ENCODE data around the gene HARS1. TPM values are rescaled to one million over a fixed set of nuclear protein-coding genes. Genes with fewer than 3 reads are reported as not detected.

HARS1 gene
- total and polyA plus RNA-seq, 2 of the 13 experiments (the other 11 are each of a cell fraction or from before 2014, with no cell fraction given) = 36.9 to 66.2 TPM

DNA sequence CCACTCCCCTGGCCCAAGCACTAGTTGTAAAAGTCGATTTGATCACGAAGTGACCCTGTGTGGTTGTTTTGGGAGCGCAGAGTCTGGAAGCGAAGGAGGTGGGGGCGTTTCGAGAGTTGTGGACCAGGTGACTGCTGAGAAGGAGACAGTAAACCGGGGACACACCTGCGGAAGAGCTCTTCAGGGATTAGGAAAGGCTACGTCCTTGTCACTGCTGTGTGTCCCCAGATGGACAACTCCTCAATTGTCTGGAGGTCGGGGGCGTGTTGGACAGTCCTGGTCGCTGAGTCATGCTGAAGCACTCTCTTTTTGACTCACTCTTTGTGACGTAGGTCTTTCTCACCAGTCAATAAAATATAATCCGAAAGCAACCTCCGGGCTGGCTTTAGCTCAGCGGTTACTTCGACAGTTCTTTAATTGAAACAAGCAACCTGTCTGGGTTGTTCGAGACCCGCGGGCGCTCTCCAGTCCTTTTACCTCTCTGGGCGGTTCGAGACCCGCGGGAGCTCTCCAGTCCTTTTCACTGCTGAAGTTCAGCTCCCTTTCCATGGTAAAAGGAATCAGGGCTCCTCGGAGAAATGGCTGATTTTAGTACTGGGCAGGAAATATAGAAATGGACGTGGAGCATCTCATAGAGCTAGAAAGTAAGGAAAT, 19.9 kb upstream of the HARS1 start (continued):
- TF ChIP-seq, protein P1, sequence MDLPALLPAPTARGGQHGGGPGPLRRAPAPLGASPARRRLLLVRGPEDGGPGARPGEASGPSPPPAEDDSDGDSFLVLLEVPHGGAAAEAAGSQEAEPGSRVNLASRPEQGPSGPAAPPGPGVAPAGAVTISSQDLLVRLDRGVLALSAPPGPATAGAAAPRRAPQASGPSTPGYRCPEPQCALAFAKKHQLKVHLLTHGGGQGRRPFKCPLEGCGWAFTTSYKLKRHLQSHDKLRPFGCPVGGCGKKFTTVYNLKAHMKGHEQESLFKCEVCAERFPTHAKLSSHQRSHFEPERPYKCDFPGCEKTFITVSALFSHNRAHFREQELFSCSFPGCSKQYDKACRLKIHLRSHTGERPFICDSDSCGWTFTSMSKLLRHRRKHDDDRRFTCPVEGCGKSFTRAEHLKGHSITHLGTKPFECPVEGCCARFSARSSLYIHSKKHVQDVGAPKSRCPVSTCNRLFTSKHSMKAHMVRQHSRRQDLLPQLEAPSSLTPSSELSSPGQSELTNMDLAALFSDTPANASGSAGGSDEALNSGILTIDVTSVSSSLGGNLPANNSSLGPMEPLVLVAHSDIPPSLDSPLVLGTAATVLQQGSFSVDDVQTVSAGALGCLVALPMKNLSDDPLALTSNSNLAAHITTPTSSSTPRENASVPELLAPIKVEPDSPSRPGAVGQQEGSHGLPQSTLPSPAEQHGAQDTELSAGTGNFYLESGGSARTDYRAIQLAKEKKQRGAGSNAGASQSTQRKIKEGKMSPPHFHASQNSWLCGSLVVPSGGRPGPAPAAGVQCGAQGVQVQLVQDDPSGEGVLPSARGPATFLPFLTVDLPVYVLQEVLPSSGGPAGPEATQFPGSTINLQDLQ (CRISPR knock-in tag; IDR thresholded peaks at IDR 0.05) = no peak
- TF ChIP-seq, protein P2, sequence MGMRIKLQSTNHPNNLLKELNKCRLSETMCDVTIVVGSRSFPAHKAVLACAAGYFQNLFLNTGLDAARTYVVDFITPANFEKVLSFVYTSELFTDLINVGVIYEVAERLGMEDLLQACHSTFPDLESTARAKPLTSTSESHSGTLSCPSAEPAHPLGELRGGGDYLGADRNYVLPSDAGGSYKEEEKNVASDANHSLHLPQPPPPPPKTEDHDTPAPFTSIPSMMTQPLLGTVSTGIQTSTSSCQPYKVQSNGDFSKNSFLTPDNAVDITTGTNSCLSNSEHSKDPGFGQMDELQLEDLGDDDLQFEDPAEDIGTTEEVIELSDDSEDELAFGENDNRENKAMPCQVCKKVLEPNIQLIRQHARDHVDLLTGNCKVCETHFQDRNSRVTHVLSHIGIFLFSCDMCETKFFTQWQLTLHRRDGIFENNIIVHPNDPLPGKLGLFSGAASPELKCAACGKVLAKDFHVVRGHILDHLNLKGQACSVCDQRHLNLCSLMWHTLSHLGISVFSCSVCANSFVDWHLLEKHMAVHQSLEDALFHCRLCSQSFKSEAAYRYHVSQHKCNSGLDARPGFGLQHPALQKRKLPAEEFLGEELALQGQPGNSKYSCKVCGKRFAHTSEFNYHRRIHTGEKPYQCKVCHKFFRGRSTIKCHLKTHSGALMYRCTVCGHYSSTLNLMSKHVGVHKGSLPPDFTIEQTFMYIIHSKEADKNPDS (CRISPR knock-in tag; IDR thresholded peaks at IDR 0.05) = peak; percentile 41; the same call in 1 of the 2 replicates
- TF ChIP-seq, protein P3, sequence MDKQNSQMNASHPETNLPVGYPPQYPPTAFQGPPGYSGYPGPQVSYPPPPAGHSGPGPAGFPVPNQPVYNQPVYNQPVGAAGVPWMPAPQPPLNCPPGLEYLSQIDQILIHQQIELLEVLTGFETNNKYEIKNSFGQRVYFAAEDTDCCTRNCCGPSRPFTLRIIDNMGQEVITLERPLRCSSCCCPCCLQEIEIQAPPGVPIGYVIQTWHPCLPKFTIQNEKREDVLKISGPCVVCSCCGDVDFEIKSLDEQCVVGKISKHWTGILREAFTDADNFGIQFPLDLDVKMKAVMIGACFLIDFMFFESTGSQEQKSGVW (CRISPR knock-in tag; IDR thresholded peaks at IDR 0.05; ENCODE audit: borderline replicate concordance) = no peak
- TF ChIP-seq ZNF333 (CRISPR knock-in tag; IDR thresholded peaks at IDR 0.05; ENCODE audit: borderline replicate concordance) = no peak
- TF ChIP-seq NKX3-1 (CRISPR knock-in tag; IDR thresholded peaks at IDR 0.05) = peak; percentile 70; the same call in 1 of the 2 replicates
- TF ChIP-seq RBFOX2 (IDR thresholded peaks at IDR 0.05; ENCODE audit: low read depth, low read length) = peak; percentile 48; the same call in 1 of the 2 replicates
- no peak for TF ChIP-seq PAX8 (CRISPR knock-in tag; IDR thresholded peaks at IDR 0.05; ENCODE audit: borderline replicate concordance)
- TF ChIP-seq, protein P4, sequence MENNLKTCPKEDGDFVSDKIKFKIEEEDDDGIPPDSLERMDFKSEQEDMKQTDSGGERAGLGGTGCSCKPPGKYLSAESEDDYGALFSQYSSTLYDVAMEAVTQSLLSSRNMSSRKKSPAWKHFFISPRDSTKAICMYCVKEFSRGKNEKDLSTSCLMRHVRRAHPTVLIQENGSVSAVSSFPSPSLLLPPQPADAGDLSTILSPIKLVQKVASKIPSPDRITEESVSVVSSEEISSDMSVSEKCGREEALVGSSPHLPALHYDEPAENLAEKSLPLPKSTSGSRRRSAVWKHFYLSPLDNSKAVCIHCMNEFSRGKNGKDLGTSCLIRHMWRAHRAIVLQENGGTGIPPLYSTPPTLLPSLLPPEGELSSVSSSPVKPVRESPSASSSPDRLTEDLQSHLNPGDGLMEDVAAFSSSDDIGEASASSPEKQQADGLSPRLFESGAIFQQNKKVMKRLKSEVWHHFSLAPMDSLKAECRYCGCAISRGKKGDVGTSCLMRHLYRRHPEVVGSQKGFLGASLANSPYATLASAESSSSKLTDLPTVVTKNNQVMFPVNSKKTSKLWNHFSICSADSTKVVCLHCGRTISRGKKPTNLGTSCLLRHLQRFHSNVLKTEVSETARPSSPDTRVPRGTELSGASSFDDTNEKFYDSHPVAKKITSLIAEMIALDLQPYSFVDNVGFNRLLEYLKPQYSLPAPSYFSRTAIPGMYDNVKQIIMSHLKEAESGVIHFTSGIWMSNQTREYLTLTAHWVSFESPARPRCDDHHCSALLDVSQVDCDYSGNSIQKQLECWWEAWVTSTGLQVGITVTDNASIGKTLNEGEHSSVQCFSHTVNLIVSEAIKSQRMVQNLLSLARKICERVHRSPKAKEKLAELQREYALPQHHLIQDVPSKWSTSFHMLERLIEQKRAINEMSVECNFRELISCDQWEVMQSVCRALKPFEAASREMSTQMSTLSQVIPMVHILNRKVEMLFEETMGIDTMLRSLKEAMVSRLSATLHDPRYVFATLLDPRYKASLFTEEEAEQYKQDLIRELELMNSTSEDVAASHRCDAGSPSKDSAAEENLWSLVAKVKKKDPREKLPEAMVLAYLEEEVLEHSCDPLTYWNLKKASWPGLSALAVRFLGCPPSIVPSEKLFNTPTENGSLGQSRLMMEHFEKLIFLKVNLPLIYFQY (CRISPR knock-in tag; IDR thresholded peaks at IDR 0.05; ENCODE audit: borderline replicate concordance) = peak; percentile 88; the same call in 1 of the 2 replicates
- no peak for TF ChIP-seq TOPORS (CRISPR knock-in tag; IDR thresholded peaks at IDR 0.05)
- peak; percentile 21; the same call in 1 of the 2 replicates for TF ChIP-seq WIZ (CRISPR knock-in tag; IDR thresholded peaks at IDR 0.05)
- TF ChIP-seq TAF15 (IDR thresholded peaks at IDR 0.05; ENCODE audit: low read depth, low read length, poor library complexity, severe bottlenecking) = no peak
- no peak for TF ChIP-seq JARID2 (CRISPR knock-in tag; IDR thresholded peaks at IDR 0.05; ENCODE audit: insufficient replicate concordance)
- no peak for TF ChIP-seq ZNF674 (CRISPR knock-in tag; IDR thresholded peaks at IDR 0.05; ENCODE audit: low read depth)
- TF ChIP-seq, protein P5, sequence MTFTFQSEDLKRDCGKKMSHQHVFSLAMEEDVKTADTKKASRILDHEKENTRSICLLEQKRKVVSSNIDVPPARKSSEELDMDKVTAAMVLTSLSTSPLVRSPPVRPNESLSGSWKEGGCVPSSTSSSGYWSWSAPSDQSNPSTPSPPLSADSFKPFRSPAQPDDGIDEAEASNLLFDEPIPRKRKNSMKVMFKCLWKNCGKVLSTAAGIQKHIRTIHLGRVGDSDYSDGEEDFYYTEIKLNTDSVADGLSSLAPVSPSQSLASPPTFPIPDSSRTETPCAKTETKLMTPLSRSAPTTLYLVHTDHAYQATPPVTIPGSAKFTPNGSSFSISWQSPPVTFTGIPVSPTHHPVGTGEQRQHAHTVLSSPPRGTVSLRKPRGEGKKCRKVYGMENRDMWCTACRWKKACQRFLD (CRISPR knock-in tag; IDR thresholded peaks at IDR 0.05; ENCODE audit: borderline replicate concordance) = no peak
